HL-60 (cell line): ENCODE measurements around the gene KXD1.

Experiments
- DNase-seq, 2 experiments: peaks; one replicate each; pipeline ENCODE4 v3.0.0-alpha.2; 2010 to 2020; ENCODE audit warnings: low read depth in 1 of 2, low spot score in 1 of 2
- H3K27ac ChIP-seq: fragments of 250-450 bp; sonication (Bioruptor Pico); replicated peaks from 2 replicates; pipeline ENCODE4 v1.5.1; 2020; ENCODE audit warnings: mild to moderate bottlenecking, moderate library complexity
- H3K27me3 ChIP-seq: fragments of 250-450 bp; sonication (Bioruptor Pico); 2 replicates; pipeline ENCODE4 v1.5.1; 2021; ENCODE audit warnings: mild to moderate bottlenecking, moderate library complexity; ENCODE audit not compliant: insufficient read depth, poor library complexity, severe bottlenecking
- H3K4me3 ChIP-seq: replicated peaks from 2 replicates; pipeline ENCODE4 v1.5.1; 2011; ENCODE audit warnings: mild to moderate bottlenecking, control low read depth, low read length; ENCODE audit not compliant: insufficient read depth
- GABPA ChIP-seq: IDR thresholded peaks from 2 replicates; pipeline ENCODE4 v1.6.1; 2012; ENCODE audit warnings: low read depth
- POLR2AphosphoS5 ChIP-seq: IDR thresholded peaks from 2 replicates; pipeline ENCODE4 v1.6.1; 2012; ENCODE audit warnings: low read depth
- SPI1 ChIP-seq: IDR thresholded peaks from 2 replicates; pipeline ENCODE4 v1.6.1; 2012; ENCODE audit warnings: low read depth, mild to moderate bottlenecking, borderline replicate concordance
- TF ChIP-seq, protein P1 (sequence below): IDR thresholded peaks from one replicate; pipeline ENCODE4 v1.5.1; 2011; ENCODE audit warnings: low read length, control low read depth, inconsistent platforms; ENCODE audit not compliant: insufficient read depth
- TF ChIP-seq, protein P2 (sequence below): IDR thresholded peaks from 2 replicates; pipeline ENCODE4 v1.6.1; 2012; ENCODE audit warnings: low read depth; ENCODE audit not compliant: insufficient replicate concordance

The KXD1 gene

DNA sequence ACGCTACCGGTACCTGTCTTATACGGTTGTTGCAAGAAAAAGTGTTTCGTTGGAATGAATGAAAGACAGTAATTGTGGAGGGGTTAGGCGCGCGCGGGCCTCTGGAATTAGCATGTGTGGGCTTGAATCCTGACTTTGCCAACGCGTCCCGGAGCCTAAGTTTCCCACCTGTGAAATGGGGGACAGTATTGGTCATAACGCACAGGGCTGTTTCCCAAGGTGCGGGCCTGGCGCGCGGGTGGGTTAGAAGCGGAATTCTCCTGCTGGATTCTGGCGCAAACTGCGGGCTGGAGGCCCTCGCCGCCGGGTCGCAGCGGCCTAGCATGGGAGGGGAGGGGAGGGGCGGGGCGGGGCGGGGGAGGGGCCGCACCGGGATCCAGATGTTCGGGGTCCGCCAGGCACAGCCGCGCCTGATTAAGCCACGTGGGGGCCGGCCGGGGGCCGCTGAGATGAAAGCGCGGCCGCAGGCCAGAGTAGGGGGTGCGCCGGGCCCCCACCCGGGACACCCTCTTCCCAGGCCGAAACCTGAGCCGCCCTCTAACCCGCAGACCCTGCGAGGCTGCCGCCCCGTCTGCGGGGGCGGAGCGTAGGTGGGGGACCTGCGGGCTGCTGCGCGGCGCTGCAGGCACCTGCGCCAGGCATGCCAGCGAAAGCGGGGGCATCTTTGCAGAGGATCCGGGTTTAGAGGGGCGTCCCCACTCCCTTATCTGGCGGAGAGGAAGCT is 53.8 kb downstream of the KXD1 start:
- Histone ChIP-seq H3K4me3 (no peak overlapping the region), H3K27ac (no peak overlapping the region), H3K27me3 (peaks cover 81% of the 10 kb centered on the region)
- TF ChIP-seq, protein P1, sequence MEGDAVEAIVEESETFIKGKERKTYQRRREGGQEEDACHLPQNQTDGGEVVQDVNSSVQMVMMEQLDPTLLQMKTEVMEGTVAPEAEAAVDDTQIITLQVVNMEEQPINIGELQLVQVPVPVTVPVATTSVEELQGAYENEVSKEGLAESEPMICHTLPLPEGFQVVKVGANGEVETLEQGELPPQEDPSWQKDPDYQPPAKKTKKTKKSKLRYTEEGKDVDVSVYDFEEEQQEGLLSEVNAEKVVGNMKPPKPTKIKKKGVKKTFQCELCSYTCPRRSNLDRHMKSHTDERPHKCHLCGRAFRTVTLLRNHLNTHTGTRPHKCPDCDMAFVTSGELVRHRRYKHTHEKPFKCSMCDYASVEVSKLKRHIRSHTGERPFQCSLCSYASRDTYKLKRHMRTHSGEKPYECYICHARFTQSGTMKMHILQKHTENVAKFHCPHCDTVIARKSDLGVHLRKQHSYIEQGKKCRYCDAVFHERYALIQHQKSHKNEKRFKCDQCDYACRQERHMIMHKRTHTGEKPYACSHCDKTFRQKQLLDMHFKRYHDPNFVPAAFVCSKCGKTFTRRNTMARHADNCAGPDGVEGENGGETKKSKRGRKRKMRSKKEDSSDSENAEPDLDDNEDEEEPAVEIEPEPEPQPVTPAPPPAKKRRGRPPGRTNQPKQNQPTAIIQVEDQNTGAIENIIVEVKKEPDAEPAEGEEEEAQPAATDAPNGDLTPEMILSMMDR = no peak
- TF ChIP-seq SPI1 (no peak), GABPA (no peak), POLR2AphosphoS5 (no peak)
- TF ChIP-seq, protein P2, sequence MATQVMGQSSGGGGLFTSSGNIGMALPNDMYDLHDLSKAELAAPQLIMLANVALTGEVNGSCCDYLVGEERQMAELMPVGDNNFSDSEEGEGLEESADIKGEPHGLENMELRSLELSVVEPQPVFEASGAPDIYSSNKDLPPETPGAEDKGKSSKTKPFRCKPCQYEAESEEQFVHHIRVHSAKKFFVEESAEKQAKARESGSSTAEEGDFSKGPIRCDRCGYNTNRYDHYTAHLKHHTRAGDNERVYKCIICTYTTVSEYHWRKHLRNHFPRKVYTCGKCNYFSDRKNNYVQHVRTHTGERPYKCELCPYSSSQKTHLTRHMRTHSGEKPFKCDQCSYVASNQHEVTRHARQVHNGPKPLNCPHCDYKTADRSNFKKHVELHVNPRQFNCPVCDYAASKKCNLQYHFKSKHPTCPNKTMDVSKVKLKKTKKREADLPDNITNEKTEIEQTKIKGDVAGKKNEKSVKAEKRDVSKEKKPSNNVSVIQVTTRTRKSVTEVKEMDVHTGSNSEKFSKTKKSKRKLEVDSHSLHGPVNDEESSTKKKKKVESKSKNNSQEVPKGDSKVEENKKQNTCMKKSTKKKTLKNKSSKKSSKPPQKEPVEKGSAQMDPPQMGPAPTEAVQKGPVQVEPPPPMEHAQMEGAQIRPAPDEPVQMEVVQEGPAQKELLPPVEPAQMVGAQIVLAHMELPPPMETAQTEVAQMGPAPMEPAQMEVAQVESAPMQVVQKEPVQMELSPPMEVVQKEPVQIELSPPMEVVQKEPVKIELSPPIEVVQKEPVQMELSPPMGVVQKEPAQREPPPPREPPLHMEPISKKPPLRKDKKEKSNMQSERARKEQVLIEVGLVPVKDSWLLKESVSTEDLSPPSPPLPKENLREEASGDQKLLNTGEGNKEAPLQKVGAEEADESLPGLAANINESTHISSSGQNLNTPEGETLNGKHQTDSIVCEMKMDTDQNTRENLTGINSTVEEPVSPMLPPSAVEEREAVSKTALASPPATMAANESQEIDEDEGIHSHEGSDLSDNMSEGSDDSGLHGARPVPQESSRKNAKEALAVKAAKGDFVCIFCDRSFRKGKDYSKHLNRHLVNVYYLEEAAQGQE = no peak
- DNase-seq = no peak

DNA sequence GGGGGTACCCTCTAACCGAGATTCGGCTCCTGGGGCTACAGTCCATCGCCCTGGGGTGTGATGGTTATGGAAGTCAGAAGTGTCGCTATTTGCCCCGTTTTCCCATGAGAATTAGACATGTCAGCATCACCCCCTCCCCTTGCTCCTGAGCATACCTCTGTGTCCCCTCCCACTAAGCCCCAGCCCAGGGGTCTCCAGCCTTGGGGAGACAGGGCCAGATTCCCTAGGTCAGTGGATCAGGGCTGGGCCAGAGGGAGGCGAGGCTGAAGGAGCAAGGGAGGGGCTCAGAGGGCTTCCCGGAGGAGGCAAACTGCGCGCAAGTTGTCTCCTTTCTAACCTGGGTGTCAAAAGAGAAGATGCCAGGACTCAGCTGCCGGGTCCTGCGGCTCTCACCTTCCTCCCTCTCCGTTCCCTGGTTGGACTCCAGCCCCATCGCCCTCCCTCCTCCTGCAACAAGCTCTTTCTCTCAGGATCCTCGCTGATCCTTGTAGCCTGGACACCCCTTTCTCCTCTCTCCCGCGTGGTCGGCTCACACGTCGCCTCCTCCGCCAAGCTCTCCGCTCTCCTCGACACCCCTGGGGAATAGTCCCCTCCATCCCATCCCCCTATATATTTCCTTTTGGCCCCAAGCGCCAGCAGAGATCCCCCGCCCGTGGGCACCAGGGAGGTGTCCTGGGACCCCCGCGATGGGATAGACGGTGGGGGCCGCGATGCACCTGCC is 54.5 kb downstream of the KXD1 start:
- TF ChIP-seq, protein P1 = no peak
- TF ChIP-seq, protein P2 = no peak
- TF ChIP-seq GABPA (no peak), SPI1 (no peak), POLR2AphosphoS5 (no peak)
- H3K27me3 ChIP-seq = peaks cover 80% of the 10 kb centered on the region
- H3K4me3 ChIP-seq = peak overlapping the region; percentile 19; the same call in 1 of the 2 replicates
- no peak for DNase-seq
- no peak overlapping the region for H3K27ac ChIP-seq

DNA sequence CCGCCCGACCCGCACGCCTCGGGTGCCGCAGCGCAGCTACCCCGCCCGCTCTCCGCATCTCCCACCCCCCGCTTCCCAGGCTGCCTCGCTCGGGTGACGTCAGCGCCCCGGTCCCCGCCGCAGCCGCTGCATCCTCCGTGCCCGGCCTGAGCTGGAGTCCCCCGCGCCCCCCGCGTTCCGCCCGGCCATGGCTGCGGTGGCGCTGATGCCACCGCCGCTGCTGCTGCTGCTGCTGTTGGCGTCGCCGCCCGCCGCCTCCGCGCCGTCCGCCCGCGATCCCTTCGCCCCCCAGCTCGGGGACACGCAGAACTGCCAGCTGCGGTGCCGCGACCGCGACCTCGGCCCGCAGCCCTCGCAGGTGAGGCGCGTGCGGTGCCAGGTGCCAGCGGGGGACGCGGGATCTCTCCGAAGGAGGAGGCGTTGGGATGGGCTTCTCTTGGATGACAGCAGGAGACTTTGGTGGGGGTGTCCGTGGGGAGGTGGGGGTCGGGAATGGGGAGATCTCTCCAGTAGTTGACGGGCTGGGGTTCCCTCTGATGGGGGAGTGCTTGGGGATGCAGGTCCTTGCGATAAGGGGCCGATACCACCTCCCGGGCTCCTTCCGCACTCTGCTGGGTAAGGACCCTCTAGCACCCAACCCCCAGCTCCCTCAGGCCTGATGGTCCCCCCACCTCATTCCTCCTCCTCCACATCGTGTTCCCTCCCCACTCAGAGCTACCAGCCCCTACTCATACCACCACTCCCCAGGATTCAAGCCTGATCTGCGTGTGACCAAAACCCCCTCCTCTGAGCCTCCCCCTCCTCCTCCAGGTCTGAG is 55.3 kb downstream of the KXD1 start, which contains the start of gene TMEM59L:
Gene TMEM59L (plus strand): TSS at position 99 of the 817 bp plus-strand sequence. CDS start 89 bp downstream, at position 188.
- Histone ChIP-seq H3K4me3 (peak within 1 kb of the TSS; percentile 19), H3K27ac (no peak within 1 kb of the TSS), H3K27me3 (peaks cover 73% of the 10 kb centered on the region)
- DNase-seq = no peak
- TF ChIP-seq POLR2AphosphoS5 (no peak), GABPA (no peak)
- TF ChIP-seq, protein P2 = no peak
- TF ChIP-seq, protein P1 = no peak
